GM19025 (cell line): ENCODE measurements around the gene ZBP1.

Experiments
- ATAC-seq: cut with Tn5 transposase; IDR thresholded peaks from one replicate; pipeline ENCODE4 v1.9.1; 2021; ENCODE audit warnings: mild to moderate bottlenecking, low read depth, moderate library complexity; ENCODE audit not compliant: unreplicated experiment

Gene ZBP1

GRCh38 chr20:57658833-57659516 lies 38.7 kb upstream of the ZBP1 start:
- no peak for ATAC-seq

DNA sequence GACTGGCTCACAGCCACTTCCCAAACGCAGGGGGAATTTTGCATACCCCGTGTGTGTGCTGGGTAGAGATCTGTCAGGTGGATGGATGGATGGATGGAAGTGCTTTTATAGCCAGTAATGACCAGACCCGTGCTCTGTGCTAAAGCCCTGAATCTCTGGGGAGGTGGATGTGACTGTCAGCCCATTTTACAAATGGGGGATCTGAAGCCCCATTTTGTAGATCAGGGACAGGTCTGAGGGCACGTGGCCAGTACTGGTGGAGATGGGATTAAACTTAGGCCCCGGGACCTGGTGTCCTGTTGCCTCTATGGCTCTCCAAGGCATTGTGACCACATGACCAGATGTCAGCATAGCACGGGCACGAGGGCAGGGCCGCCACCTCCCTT lies 38.2 kb upstream of the ZBP1 start:
- no peak for ATAC-seq

DNA sequence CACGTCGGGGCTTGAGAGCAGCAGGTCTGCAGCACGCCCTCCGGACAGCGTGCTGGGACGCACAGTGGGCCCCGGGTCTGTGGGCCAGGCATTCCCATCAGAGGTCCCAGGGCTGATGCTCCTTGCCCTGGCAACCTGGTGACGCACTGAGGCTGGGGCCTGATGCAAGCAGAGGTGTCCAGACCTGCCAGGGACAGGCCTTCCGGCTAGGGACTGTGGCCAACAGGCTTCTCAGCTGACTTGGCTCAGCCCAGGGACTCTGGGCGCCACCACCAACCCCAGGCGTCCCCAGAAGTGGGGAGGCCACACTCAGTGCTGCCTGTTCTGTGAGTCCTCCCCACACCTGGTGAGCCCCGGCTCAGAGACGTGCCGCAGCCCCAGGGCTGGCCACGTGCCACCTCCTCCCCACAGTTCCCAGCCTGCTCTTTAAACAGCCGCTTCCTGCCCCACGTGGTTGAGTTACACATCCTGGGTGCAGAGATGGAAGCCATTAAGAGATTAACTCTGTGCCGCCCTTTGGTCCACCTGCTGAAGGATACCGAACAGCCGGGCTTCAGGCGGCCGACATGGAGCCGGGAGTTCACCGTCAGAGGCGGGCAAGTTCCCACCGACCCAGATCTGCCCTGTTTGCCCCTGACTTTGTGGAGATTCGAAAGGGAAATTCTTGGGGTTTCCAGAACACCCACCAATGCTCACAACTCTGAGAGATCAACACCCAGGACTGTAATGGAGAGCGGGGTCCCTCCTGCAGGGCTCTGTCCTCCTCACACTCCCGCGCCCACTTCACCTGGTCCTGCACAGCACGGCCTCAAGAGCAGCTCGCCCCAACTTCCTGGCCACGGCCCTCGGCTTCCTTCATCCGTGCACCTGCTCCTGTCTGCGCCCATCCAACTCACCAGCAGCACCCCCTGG lies 37.6 kb upstream of the ZBP1 start:
- ATAC-seq, result no peak

GRCh38 chr20:57656821-57657534 lies 36.8 kb upstream of the ZBP1 start:
- no peak for ATAC-seq

GRCh38 chr20:57656252-57656820 lies 36.1 kb upstream of the ZBP1 start:
- no peak for ATAC-seq

DNA sequence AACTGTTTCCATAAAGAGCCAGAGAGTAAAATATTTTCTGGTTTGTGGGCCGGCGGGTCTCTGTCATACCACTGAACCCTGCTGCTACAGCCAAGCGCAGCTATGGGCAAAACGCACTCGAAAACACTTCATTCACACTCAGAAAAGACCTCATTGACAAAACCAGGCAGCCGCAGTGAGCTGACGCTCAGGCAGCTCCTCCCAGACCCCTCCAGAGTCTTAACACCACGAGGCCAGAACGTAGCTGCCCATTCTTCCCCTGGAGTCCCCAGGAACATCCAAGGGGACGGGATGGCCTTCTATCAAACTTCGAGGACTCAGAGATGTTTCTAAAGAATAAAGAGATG lies 35.6 kb upstream of the ZBP1 start:
- no peak for ATAC-seq

DNA sequence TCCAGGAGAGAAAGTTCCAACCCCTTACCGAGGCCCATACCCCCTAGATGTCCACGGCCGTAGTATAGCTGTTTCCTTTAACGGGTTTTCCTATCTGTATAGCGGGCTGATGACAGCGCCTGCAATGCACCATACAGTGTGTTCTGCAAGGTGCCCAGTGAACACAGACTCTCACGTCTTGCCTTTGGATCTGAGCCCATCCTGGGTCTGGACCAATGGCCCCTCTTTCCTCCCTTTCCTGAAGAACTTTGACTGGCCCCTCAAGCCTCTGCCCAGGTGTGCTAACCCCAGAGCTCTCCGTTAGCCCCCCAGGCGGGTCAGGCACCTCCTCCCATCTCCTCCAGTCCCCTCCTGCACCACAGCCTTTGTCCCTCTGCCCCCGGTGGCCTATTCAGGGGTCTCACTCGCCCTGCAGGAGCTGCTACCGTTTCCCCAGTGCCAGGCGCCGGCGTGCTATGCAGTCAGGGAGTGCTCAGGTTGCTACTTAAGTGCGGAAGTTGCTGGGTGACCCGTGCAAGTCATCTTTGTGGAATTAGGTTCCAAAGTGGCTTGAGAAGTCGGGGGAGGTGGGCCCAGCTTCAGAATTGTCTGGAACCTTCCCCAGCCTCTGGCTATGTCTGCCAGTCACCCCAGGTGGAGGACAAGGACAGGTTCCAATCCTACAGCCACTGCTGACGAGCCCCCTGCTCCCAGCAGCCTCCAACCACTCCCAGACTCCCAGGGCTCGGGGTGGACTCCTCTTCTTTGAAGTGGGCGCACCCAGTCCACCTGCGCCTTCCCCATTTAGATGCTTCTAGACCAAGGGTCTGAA lies 35.0 kb upstream of the ZBP1 start:
- no peak for ATAC-seq

- ATAC-seq, result peak; percentile 64
Measured at GRCh38 chr20:57654363-57654997, 34.3 kb upstream of the ZBP1 start.

DNA sequence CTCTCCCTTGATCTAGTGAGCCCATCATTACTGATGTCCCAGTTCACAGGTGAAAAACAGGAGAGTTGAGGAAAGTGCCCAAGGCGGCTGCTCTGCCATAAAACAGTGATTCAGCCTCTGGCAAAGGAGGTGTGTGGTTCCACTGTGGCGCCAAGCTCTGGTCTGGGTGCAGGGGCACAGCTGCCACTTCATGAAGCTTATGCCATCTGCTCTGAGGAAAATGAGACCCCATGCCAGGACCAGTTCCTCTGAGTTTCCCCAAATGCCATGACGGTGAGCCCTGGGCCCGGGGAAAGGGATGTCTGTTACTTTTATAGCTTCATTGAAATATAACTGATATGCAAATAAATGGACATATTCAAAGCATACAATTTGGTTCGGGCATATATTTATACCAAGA lies 33.7 kb upstream of the ZBP1 start:
- no peak for ATAC-seq

GRCh38 chr20:57653546-57653900 lies 33.3 kb upstream of the ZBP1 start:
- ATAC-seq, result no peak

DNA sequence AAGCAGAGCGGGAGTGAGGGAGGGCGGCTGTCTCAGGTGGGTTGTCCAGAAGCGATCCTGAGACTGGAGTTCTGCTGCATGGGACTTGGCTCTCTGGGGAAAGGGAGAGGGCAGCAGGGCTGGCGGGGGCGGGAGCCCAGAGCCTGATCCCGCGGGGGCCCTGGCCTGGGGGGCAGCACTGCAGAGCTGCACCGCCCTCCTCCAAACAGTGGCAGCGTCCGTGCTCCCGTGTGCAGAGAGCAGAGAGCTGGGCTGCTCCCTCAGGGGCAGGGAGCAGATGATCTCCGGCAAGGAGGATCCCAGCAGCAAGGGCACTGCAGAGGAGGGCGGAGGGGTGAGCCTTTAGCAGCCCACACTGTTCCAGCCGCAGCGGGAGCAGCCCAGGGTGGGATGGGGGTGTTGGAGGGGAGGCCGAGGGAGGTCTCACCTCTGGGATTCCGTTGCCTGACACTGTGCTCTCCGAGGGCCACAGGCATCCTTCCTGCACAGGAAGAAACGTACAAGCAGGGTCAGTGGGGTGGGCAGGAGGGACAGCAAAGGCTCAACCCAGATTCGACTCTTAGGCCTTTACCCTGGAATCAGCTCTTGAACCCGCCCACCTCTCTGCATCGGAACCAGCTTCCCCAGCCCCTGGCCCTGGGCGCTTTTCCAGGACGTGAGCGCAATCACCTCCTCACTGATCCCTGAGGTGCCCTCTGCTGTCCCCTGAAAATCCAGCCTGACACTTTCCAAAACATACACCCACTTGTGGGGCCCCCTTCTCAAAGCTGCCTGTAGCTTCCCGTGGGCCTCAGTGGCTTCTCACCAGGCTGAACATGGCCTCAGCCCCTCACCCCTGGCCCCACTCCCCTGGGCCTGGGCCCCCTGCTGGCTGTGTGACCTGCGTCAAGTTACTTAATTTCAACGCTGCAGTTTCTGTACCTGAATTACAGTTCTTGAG lies 32.6 kb upstream of the ZBP1 start:
- no peak for ATAC-seq

- ATAC-seq, result no peak
Measured at GRCh38 chr20:57651881-57652605, 31.8 kb upstream of the ZBP1 start.

- ATAC-seq, result no peak
Measured at GRCh38 chr20:57650756-57651483, 30.7 kb upstream of the ZBP1 start.

- ATAC-seq, result no peak
Measured at GRCh38 chr20:57650266-57650665, 30.0 kb upstream of the ZBP1 start.

- ATAC-seq, result no peak
Measured at GRCh38 chr20:57649617-57650015, 29.4 kb upstream of the ZBP1 start.

DNA sequence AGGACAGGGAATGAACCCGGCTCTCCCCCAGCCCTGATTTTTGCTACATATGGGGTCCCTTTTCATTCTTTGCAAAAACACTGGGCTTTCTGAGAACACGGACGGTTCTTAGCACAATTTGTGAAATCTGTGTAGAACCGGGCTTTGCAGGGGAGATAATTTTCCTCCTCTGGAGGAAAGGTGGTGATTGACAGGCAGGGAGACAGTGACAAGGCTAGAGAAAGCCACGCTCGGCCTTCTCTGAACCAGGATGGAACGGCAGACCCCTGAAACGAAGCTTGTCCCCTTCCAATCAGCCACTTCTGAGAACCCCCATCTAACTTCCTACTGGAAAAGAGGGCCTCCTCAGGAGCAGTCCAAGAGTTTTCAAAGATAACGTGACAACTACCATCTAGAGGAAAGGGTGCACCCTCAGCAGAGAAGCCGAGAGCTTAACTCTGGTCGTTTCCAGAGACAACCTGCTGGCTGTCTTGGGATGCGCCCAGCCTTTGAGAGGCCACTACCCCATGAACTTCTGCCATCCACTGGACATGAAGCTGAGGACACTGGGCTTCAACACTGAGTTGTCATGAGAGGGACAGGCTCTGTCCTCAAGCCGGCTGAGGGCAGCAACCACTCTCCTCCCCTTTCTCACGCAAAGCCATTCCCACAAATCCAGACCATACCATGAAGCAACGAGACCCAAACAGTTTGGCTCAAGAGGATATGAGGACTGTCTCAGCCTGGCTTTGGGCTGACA lies 28.8 kb upstream of the ZBP1 start:
- no peak for ATAC-seq
